ENCODE results near the gene NME8. TPM values are rescaled to one million over a fixed set of nuclear protein-coding genes. Genes with fewer than 3 reads are reported as not detected.

The NME8 gene
- total and polyA plus RNA-seq, 2 donors (not counting 1 experiment from before 2014, with no cell fraction given): not detected

GRCh38 chr7:37832194-37832593 is 16.2 kb upstream of the NME8 start:
- ATAC-seq (ENCODE audit: low read depth) (peak; percentile 73), DNase-seq (peak; percentile 53)
- H3K4me1 Mint-ChIP-seq: peaks cover 16% of the 10 kb centered on the region
- Histone ChIP-seq H3K4me1 (ENCODE audit: control insufficient read depth in 2 of 2, insufficient read depth in 2 of 2, low read length in 2 of 2) (peaks cover 6 to 10% of the 10 kb centered on the region in 2 donors), H4K20me1 (ENCODE audit: control insufficient read depth, insufficient read depth, low read length, poor library complexity, severe bottlenecking) (no peaks in the 10 kb centered on the region), H3K4me3 (ENCODE audit: control extremely low read depth in 1 of 5, extremely low read depth in 1 of 5, insufficient read depth in 1 of 5, low read depth in 2 of 5, low read length in 4 of 5) (no peak overlapping the region), H3K9ac (ENCODE audit: low read length) (no peak overlapping the region), H3K36me3 (replicated peaks in 1 of 2; ENCODE audit: control extremely low read depth in 1 of 2, control insufficient read depth in 1 of 2, extremely low read depth in 1 of 2, insufficient read depth in 2 of 2, low read length in 1 of 2) (no peaks in the 10 kb centered on the region), H3K4me2 (replicated peaks; ENCODE audit: low read depth, low read length, poor library complexity, severe bottlenecking) (no peak overlapping the region), H3K9me3 (ENCODE audit: control extremely low read depth in 1 of 3, control insufficient read depth in 2 of 3, insufficient read depth in 1 of 3, low read length in 2 of 3) (no peaks in the 10 kb centered on the region), H2AFZ (ENCODE audit: insufficient read depth, low read depth, low read length, poor library complexity, severe bottlenecking) (no peak overlapping the region), H3K27ac (ENCODE audit: low read length in 2 of 2) (no peak overlapping the region), H3K27me3 (replicated peaks in 1 of 4; ENCODE audit: control extremely low read depth in 1 of 4, control insufficient read depth in 3 of 4, insufficient read depth in 4 of 4, low read length in 3 of 4) (peaks cover 0 to 6% (median 0%) of the 10 kb centered on the region in 4 experiments), H3K79me2 (ENCODE audit: control insufficient read depth, insufficient read depth, low read length) (no peaks in the 10 kb centered on the region)
- POLR2A ChIA-PET: no interaction called here
- no peaks in the 10 kb centered on the region for H3K9me3 Mint-ChIP-seq (ENCODE audit: insufficient read depth)
- TF ChIP-seq CTCF (IDR thresholded peaks at IDR 0.05) (peak; percentile 8), EZH2 (IDR thresholded peaks at IDR 0.05; ENCODE audit: borderline replicate concordance, insufficient read depth, low read depth, low read length, poor library complexity, severe bottlenecking) (no peak)
- peaks cover 8% of the 10 kb centered on the region for H3K27me3 Mint-ChIP-seq
- WGBS (ENCODE audit: insufficient coverage): 10% methylated on average over 4 of the region's 4 CpGs
- intact Hi-C loops (cut with micrococcal nuclease): loop anchor here (2.0 to 10.0 kb wide), 5 partner anchors 45 to 1345 kb away; partner anchors contain the start of gene ELMO1
- CTCF ChIA-PET: interaction anchor here (0.7 to 4.6 kb wide), 16 partner anchors 14 to 1433 kb away, joined by 3 to 27 read pairs (median 3); partner anchors contain the start of gene ELMO1
- no peak overlapping the region for H3K4me3 Mint-ChIP-seq
- peak overlapping the region; percentile 10 for H3K27ac Mint-ChIP-seq

- Mint-ChIP-seq H3K27ac (peak overlapping the region; percentile 53), H3K4me1 (peaks cover 16% of the 10 kb centered on the region), H3K9me3 (ENCODE audit: insufficient read depth) (no peaks in the 10 kb centered on the region), H3K4me3 (peak overlapping the region; percentile 89), H3K27me3 (peaks cover 8% of the 10 kb centered on the region)
- no peaks in the 10 kb centered on the region for H3K36me3 ChIP-seq (replicated peaks in 1 of 2; ENCODE audit: control extremely low read depth in 1 of 2, control insufficient read depth in 1 of 2, extremely low read depth in 1 of 2, insufficient read depth in 2 of 2, low read length in 1 of 2)
- H2AFZ ChIP-seq (ENCODE audit: insufficient read depth, low read depth, low read length, poor library complexity, severe bottlenecking): peak overlapping the region; percentile 76
- no peaks in the 10 kb centered on the region for H4K20me1 ChIP-seq (ENCODE audit: control insufficient read depth, insufficient read depth, low read length, poor library complexity, severe bottlenecking)
- peaks cover 0 to 6% (median 0%) of the 10 kb centered on the region in 4 experiments for H3K27me3 ChIP-seq (replicated peaks in 1 of 4; ENCODE audit: control extremely low read depth in 1 of 4, control insufficient read depth in 3 of 4, insufficient read depth in 4 of 4, low read length in 3 of 4)
- 22% methylated on average over 11 of the region's 21 CpGs for WGBS (ENCODE audit: insufficient coverage)
- no peaks in the 10 kb centered on the region for H3K79me2 ChIP-seq (ENCODE audit: control insufficient read depth, insufficient read depth, low read length)
- TF ChIP-seq CTCF (IDR thresholded peaks at IDR 0.05) (peak; percentile 84), EZH2 (IDR thresholded peaks at IDR 0.05; ENCODE audit: borderline replicate concordance, insufficient read depth, low read depth, low read length, poor library complexity, severe bottlenecking) (no peak)
- no peak overlapping the region for H3K27ac ChIP-seq (ENCODE audit: low read length in 2 of 2)
- CTCF ChIA-PET: interaction anchor here (0.6 to 4.6 kb wide), 22 partner anchors 8 to 1434 kb away, joined by 3 to 27 read pairs (median 4); no protein-coding TSS in a partner anchor
- peak overlapping the region; percentile 73 for H3K4me2 ChIP-seq (replicated peaks; ENCODE audit: low read depth, low read length, poor library complexity, severe bottlenecking)
- H3K9ac ChIP-seq (ENCODE audit: low read length): peak overlapping the region; percentile 59
- DNase-seq (peak; percentile 68), ATAC-seq (ENCODE audit: low read depth) (peak; percentile 61)
- intact Hi-C loops (cut with micrococcal nuclease): loop anchor here (1.0 to 10.0 kb wide), 9 partner anchors 46 to 1346 kb away; partner anchors contain the start of gene ELMO1
- peak overlapping the region in 4 of 5 experiments; percentile 26 to 53 (median 46) for H3K4me3 ChIP-seq (ENCODE audit: control extremely low read depth in 1 of 5, extremely low read depth in 1 of 5, insufficient read depth in 1 of 5, low read depth in 2 of 5, low read length in 4 of 5)
- peaks cover 6 to 10% of the 10 kb centered on the region in 2 donors for H3K4me1 ChIP-seq (ENCODE audit: control insufficient read depth in 2 of 2, insufficient read depth in 2 of 2, low read length in 2 of 2)
- no peaks in the 10 kb centered on the region for H3K9me3 ChIP-seq (ENCODE audit: control extremely low read depth in 1 of 3, control insufficient read depth in 2 of 3, insufficient read depth in 1 of 3, low read length in 2 of 3)
- POLR2A ChIA-PET: interaction anchor here (0.5 kb wide), 1 partner anchor 39 kb away, joined by 4 read pairs; no protein-coding TSS in a partner anchor
Measured at GRCh38 chr7:37833107-37833817, 15.1 kb upstream of the NME8 start.
